ENCODE measurements around the gene CDC42EP4.

CDC42EP4 gene

DNA sequence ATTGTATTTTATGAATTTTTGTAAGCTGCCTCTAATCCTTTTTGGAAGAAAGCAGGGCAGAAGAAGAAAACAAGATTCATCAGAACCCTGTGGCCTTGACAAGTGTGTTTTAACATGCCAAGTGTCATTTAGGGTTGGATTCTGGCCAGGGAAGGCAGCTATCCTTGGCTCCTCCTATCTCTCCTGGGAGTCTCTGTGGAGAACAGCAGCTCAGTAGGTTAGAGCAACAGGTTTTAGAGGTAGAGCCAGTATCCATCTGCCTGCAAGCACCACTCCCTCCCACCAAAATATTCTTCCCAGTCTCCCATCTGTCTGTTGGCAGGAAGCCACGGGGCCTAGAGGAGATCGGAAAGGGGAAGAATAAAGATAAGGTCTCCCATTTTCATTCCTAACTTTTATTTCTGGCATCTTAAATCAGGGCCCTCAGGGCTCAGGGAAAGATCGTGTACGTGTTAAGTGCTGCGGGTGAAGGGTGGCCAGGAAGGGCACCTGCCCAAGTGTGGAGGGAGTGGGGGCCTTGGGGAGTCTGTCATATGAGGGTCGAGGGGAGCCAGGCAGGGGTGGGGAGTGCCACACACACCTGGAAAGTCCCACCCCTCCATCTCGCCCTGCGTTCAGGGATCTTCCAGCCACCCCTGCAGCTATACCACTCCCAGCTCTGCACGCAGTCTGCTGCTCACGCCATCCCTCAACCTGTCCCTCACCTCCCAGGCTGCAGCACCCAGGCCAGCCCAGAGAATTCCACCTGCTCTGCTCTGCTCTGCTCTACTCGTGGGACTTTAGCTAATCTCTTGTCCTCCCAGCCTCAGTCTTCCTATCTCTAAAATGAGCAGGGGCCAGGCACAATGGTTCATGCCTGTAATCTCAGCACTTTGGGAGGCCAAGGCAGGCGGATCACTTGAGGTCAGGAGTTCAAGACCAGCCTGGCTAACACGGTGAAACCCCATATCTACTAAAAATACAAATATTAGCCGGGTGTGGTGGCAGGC, 33.0 kb downstream of the CDC42EP4 start:
- peak overlapping the region; percentile 24 to 32 for H3K27ac ChIP-seq
- no peak overlapping the region for H3K4me3 ChIP-seq
- no peak for DNase-seq (ENCODE audit: low spot score)
- TF ChIP-seq, protein P1, sequence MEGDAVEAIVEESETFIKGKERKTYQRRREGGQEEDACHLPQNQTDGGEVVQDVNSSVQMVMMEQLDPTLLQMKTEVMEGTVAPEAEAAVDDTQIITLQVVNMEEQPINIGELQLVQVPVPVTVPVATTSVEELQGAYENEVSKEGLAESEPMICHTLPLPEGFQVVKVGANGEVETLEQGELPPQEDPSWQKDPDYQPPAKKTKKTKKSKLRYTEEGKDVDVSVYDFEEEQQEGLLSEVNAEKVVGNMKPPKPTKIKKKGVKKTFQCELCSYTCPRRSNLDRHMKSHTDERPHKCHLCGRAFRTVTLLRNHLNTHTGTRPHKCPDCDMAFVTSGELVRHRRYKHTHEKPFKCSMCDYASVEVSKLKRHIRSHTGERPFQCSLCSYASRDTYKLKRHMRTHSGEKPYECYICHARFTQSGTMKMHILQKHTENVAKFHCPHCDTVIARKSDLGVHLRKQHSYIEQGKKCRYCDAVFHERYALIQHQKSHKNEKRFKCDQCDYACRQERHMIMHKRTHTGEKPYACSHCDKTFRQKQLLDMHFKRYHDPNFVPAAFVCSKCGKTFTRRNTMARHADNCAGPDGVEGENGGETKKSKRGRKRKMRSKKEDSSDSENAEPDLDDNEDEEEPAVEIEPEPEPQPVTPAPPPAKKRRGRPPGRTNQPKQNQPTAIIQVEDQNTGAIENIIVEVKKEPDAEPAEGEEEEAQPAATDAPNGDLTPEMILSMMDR (IDR thresholded peaks at IDR 0.05), result no peak

DNA sequence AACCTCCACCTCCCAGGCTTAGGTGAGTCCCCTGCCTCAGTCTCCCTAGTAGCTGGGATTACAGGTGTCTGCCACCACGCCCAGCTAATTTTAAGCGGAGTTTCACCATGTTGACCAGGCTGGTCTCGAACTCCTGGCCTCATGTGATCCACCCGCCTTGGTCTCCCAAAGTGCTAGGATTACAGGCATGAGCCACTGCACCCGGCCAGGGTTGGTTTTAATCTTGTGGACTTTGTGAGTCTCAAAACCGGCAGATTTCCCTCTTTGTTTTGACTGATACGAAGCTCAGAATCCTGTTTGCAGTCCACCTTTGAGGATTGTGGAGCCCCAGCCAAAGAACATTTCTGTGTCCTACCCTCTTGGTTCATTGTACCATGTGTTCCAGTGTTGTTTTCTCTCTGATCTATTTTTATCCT, 33.7 kb downstream of the CDC42EP4 start:
- peak overlapping the region; percentile 24 to 32 for H3K27ac ChIP-seq
- no peak for DNase-seq (ENCODE audit: low spot score)
- H3K4me3 ChIP-seq, result no peak overlapping the region
- TF ChIP-seq, protein P1 (IDR thresholded peaks at IDR 0.05), result no peak

DNA sequence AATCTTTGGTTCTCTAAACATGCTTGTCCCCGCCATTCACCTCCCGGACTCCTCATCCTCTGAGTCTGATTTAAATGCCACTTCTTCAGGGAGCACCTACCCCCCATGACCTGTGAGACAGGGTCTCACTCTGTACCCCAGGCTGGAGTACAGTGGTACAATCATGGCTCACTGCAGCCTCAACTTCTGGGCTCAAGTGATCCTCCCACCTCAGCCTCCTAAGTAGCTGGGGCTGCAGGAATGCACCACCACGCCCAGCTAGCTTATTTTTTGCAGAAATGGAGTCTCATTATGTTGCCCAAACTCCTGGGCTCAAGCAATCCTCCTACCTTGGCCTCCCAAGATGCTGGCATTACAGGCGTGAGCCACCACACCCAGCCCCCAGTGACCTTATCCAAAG, 37.3 kb downstream of the CDC42EP4 start:
- TF ChIP-seq, protein P1 (IDR thresholded peaks at IDR 0.05), result no peak
- Histone ChIP-seq H3K4me3 (no peak overlapping the region), H3K27ac (no peak overlapping the region)
- no peak for DNase-seq (ENCODE audit: low spot score)

DNA sequence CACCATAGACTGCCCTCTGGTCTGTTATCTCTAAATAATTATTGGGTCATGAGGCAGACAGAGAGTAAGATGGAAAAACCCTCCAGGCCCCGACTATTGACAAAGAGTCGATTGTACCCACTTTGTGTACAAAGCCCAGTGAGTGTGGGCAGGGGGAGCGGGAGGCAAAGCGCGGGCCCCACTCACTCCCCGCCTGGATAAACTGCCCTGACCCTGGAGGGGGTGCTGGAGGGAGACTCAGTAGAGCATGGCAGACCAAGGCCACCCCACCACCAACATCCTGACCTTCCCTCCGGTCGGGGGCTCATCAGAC, 38.9 kb downstream of the CDC42EP4 start:
- TF ChIP-seq, protein P1 (IDR thresholded peaks at IDR 0.05), result no peak
- no peak overlapping the region for H3K4me3 ChIP-seq
- DNase-seq (ENCODE audit: low spot score), result no peak
- no peak overlapping the region for H3K27ac ChIP-seq

DNA sequence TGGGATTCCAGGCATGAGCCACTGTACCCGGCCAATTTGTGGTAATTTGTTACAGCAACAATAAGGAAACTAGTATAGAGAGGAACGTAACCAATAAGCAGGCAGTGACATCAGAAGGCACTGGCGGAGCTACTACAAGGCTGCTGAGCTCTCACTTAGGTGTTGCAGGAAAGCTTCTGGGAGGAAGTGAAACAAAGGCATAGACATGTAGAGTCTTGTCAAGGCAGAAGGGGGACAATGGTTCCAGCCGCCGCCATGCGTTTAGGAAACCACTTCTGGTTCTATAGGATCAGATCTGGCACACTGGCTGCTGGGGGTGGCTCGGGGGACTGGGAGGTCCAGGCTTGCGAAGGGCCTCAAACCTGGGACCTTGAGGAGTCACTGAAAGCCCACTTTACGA, 40.7 kb downstream of the CDC42EP4 start:
- DNase-seq (ENCODE audit: low spot score), result no peak
- Histone ChIP-seq H3K4me3 (no peak overlapping the region), H3K27ac (no peak overlapping the region)
- TF ChIP-seq, protein P1 (IDR thresholded peaks at IDR 0.05), result no peak

DNA sequence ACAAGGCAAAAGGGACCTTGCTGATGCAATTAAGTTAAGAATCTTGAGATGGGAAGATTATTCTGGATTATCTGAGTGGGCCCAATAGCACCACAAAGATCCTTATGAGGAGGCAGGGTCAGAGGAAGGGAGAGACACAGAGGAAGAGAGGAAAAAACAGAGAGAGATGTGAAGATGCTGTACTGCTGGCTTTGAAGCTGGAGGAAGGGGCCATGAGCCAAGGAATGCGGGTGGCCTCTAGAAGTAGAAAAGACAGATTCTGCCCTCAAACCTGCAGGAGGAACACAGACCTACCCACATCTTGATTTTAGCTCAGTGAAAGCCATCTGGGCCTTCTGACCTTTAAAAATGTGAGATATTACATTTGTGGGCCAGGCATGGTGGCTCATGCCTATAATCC, 42.0 kb downstream of the CDC42EP4 start:
- TF ChIP-seq, protein P1 (IDR thresholded peaks at IDR 0.05), result no peak
- DNase-seq (ENCODE audit: low spot score), result no peak
- no peak overlapping the region for H3K27ac ChIP-seq
- H3K4me3 ChIP-seq, result no peak overlapping the region

DNA sequence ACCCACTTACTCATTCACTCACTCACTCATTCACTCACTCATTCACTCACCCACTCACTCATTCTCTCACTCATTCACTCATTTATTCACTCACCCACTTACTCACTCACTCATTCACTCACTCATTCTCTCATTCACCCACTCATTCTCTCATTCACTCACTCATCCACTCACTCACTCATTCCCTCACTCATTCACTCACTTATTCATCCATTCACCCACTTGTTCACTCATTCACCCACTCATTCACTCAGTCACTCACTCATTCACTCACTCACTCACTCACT, 42.5 kb downstream of the CDC42EP4 start:
- Histone ChIP-seq H3K27ac (no peak overlapping the region), H3K4me3 (no peak overlapping the region)
- no peak for DNase-seq (ENCODE audit: low spot score)
- TF ChIP-seq, protein P1 (IDR thresholded peaks at IDR 0.05), result no peak
